GM19452 (cell line): Measurements from ENCODE around the gene UBE4A.

Experiments used
- ATAC-seq: cut with Tn5 transposase; IDR thresholded peaks from one replicate; pipeline ENCODE4 v1.9.1; 2021; ENCODE audit not compliant: unreplicated experiment

The UBE4A gene

GRCh38 chr11:118435893-118436624, 76.7 kb downstream of the UBE4A start, which contains the start of gene KMT2A:
KMT2A (plus strand) TSS chr11:118436492; CDS start chr11:118436513, 21 bp downstream.
- peak; percentile 55 for ATAC-seq

- peak; percentile 26 for ATAC-seq
Measured at GRCh38 chr11:118436639-118437207, 77.3 kb downstream of the UBE4A start.

GRCh38 chr11:118437208-118438125, 78.1 kb downstream of the UBE4A start:
- no peak for ATAC-seq

GRCh38 chr11:118438314-118438931, 79.0 kb downstream of the UBE4A start:
- no peak for ATAC-seq

GRCh38 chr11:118439646-118440045, 80.2 kb downstream of the UBE4A start:
- ATAC-seq: no peak

GRCh38 chr11:118441770-118442275, 82.4 kb downstream of the UBE4A start:
- ATAC-seq: no peak

- ATAC-seq: no peak
Measured at GRCh38 chr11:118442301-118442700, 82.9 kb downstream of the UBE4A start.

GRCh38 chr11:118442908-118443589, 83.6 kb downstream of the UBE4A start:
- ATAC-seq: peak; percentile 10

GRCh38 chr11:118443590-118444218, 84.3 kb downstream of the UBE4A start:
- peak; percentile 43 for ATAC-seq

- no peak for ATAC-seq
Measured at GRCh38 chr11:118447423-118447822, 88.0 kb downstream of the UBE4A start.

- peak; percentile 85 for ATAC-seq
Measured at GRCh38 chr11:118448294-118448693, 88.9 kb downstream of the UBE4A start.
